Measurements from ENCODE around the gene SLC19A1.

GRCh38 chr21:45519182-45519581, 23.1 kb downstream of the SLC19A1 start:
- TF ChIP-seq, protein P1, sequence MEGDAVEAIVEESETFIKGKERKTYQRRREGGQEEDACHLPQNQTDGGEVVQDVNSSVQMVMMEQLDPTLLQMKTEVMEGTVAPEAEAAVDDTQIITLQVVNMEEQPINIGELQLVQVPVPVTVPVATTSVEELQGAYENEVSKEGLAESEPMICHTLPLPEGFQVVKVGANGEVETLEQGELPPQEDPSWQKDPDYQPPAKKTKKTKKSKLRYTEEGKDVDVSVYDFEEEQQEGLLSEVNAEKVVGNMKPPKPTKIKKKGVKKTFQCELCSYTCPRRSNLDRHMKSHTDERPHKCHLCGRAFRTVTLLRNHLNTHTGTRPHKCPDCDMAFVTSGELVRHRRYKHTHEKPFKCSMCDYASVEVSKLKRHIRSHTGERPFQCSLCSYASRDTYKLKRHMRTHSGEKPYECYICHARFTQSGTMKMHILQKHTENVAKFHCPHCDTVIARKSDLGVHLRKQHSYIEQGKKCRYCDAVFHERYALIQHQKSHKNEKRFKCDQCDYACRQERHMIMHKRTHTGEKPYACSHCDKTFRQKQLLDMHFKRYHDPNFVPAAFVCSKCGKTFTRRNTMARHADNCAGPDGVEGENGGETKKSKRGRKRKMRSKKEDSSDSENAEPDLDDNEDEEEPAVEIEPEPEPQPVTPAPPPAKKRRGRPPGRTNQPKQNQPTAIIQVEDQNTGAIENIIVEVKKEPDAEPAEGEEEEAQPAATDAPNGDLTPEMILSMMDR (IDR thresholded peaks at IDR 0.05 in 4 of 5, conservative IDR thresholded peaks at IDR 0.05 in 1 of 5), result no peak
- no peak for TF ChIP-seq POLR2A (IDR thresholded peaks at IDR 0.05)
